Right ventricle myocardium superior (tissue), 1 donor: ENCODE data around the gene SPECC1L. TPM values are rescaled to one million over a fixed set of nuclear protein-coding genes. Genes with fewer than 3 reads are reported as not detected.
"Not testable (repeated sequence)": the region's sequence is repeated elsewhere in the genome, so short reads cannot be mapped to it uniquely, and the experiment has no call there.

ENCODE experiments used
- ATAC-seq: fragments of 200-7000 bp; cut with Tn5 transposase; one replicate; pipeline ENCODE4 v1.9.1; 2020; ENCODE audit warnings: mild to moderate bottlenecking; ENCODE audit not compliant: poor library complexity
- DNase-seq: peaks from one replicate; pipeline ENCODE4 v3.0.0-alpha.2; 2020
- intact Hi-C: fragments of 100-400 bp; cut with DNase I; formaldehyde crosslinking; loops from one replicate; pipeline ENCODE4 v1.11.2; 2022
- total RNA-seq: library from RNA; stranded (reverse); fragmentation: NEBNext Ultra II Directional; extraction: Animal tissue kit (Norgen Biotek cat#: 25700); gene quantifications from one replicate; pipeline ENCODE4 v1.2.1, GENCODE V29; 2021
- donor health status: DM: no; HTN: yes; CAD: no; lungs with severe emphysema.

Gene SPECC1L
- total RNA-seq, 1 donor from 2014 or later = 41.1 TPM

DNA sequence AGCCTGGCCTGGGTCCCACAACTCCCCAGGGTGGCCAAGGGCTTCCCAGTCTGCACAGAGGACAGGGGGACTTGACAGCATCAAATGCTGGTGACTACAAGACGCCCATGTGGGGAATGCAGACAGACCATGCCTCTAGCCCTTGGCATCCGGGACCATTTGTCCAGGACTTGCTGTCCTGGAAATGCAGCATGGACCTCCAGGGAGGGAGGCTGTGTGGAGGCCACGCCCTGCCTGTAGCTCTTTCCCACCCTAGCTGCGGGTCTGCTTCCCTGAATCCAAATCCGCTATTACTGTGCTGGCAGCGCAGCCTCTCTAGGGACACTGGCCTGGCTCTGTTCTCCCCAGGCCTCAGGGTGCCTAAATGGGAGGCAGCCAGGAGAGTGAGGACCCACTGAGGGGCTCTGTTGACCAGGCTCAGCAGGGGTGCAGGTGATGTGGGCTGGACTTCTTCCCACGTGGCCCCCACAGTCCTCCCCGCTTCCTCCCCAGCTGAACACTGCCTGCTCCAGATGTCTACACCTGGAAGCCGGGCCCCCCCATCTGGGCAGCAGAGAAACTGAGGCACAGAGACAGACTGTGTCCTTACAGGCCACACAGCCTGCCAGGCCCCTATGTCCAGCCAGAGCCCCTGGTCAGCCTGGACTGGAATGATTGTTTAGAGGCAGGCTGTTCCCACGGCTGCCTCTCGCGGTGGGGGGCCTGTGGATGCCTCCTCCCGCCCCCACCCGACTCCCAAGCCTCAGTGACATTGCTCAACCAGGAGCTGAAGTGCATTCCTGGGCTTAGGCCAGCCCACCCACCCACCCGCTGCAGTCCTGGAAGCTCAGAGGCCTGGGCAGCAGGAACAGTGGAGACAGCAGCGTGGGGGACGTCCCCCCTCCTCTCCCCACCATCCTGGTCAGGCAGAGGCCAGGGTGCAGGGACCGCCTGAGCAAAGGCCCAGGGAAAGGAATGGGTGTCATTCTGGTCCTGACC, 24.8 kb upstream of the SPECC1L start:
- DNase-seq (peak; percentile 92), ATAC-seq (peak; percentile 83)
- intact Hi-C loops = loop anchor here (2.0 kb wide), 1 partner anchor 47 kb away; no protein-coding TSS in a partner anchor

DNA sequence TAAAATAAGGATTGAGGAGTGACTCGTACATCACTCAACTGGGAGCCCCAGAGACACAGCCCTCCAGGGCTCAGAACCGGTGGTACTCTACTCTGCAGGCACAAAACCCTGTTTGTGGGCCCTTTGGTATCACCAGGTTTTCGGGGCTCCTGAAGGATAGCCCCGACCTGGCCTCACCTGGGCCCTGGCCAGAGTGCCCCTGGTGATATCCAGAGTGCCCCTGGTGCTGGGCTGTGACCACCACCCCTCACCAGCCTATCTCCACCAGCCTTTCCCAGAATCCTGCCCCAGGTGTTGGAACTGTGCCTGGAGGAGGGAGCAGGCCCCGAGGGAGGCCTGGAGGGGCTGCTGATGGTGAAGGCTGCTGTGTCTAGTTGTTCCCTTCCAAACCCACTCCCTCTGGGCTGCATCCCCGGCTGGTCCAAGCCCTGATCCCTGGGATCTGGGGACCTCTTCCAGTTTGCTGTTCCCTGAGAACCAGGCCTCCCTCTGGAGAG, 23.6 kb upstream of the SPECC1L start:
- DNase-seq (no peak), ATAC-seq (peak; percentile 7)
- intact Hi-C loops = loop anchor here (2.0 kb wide), 1 partner anchor 48 kb away; no protein-coding TSS in a partner anchor

DNA sequence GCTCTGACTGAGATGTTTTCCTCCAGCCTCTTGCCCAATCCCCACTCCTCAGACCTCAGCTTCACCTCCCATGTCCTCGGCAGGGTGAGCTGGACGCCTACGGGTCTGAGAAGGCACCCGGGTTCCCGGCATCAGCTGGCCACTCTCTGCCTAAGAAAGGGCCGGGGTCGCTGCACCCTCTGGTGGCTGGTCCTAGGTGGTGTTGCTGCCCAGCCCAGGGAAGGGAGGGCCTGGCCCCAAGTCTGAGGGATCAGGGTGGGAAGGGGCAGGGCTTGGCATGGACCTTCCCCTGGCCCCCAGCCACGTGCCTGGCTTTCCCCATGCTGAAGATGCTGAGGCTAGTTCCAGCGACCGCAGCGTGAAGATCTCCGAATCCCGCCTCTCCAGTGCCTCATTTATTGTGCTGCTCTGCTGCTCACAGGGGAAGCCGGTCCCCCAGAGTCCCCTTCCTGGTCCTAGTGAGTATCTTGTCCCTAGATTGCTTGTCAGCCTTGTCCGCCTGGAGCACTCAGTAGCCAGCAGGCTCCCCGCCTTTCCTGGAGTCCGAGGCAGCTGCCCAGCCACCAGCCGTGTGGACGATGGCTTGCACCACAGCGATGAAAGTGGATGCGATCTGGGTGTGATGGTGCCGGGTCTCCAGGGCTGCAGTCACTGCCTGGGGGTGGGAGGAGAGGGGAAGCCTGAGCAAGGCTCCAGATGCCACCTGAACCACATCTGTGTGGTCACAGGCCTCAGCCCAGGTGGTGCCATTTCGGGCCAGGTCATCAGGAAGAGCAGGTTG, 22.9 kb upstream of the SPECC1L start:
- DNase-seq = peak; percentile 94
- intact Hi-C loops = loop anchor here (2.0 kb wide), 1 partner anchor 49 kb away; no protein-coding TSS in a partner anchor
- peak; percentile 93 for ATAC-seq

- ATAC-seq = not testable (repeated sequence)
Observed at GRCh38 chr22:24248611-24249010, 22.0 kb upstream of the SPECC1L start.

DNA sequence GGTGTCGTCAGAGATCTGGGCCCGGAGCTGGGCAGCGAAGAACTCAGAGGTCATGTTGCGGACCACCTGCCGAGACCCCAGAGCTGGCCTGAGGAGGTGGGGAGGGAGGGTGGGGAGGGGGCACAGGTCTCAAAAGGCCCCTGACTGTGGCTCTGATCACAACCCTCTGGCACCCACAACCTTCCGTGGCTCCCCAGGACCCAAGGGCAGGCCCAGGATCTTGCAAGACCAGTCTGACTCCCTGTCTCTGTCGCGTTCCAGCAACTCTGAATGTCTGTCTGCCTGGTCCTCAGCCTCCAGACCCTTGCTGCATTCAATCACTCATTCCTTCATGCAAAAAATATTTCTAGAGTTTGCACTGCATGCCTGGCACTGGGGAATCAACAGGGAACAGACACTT, 21.2 kb upstream of the SPECC1L start:
- intact Hi-C loops, ATAC-seq, DNase-seq: not testable (repeated sequence)

More at GRCh38 chr22:24248611-24249010, 22.0 kb upstream of the SPECC1L start:
- intact Hi-C loops, DNase-seq: not testable (repeated sequence)

GRCh38 chr22:24251286-24251685, 19.3 kb upstream of the SPECC1L start:
- ATAC-seq, intact Hi-C loops, DNase-seq: not testable (repeated sequence)

GRCh38 chr22:24253126-24253525, 17.5 kb upstream of the SPECC1L start:
- ATAC-seq, intact Hi-C loops, DNase-seq: not testable (repeated sequence)

DNA sequence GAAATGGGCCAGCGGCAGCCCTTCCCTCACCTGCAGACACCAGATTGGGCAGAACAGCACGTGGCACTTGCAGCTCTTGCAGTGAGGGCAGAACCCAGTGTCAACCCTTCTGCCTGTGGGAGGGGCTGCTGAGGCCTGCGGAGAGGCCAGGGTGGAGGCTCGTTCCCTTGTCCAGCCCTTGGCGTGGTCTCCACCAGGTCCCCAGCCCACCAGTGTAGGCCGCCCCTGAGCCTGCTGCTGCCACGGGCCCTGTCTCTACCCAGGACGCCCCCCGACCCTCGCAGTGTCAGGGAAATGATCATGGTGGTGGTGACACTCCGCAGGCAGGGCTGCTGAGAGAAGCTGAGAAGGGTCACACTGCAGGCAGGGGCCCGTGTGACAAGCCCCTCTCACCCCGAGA, 14.5 kb upstream of the SPECC1L start:
- intact Hi-C loops, ATAC-seq, DNase-seq: not testable (repeated sequence)

DNA sequence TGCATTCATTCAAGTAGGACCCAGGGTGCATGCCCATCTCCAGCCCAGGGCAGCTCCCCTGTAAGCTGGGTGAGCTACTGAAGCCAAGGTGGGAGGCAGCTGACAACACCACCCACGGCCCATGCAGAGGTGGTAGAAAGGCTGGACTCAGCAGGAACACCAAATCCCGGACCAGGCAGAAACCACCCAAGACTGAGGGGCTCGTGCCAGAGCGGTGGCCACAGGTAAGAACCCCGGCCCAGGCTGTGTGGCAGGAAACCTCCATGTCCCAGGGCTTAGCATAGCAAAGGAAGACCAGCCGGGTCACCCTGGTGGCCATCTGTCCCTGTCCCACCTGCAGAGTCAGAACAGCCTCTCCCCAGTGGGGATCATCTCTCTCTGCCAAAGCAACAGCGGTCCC, 13.9 kb upstream of the SPECC1L start:
- intact Hi-C loops, ATAC-seq, DNase-seq: not testable (repeated sequence)

DNA sequence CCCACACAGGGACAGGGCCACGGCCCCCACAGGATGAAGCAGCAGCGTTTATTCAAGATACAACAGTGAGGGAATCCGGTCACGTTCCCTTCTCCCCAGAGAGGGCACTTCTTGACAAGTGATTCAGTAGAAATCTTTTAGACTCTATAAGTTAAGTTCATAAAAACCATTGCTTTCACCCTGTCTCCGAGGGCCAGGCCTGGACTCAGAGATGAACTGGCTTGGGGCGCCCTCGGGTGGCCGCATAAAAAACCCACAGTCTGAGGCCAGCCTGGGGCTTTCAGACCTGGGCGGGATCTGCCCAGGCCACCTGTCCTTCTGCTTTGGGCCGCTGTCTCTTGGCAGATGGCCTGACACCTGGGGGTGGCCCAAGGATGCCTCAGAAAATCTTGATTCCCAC, 11.2 kb upstream of the SPECC1L start:
- intact Hi-C loops, ATAC-seq: not testable (repeated sequence)
- DNase-seq = peak; percentile 81

DNA sequence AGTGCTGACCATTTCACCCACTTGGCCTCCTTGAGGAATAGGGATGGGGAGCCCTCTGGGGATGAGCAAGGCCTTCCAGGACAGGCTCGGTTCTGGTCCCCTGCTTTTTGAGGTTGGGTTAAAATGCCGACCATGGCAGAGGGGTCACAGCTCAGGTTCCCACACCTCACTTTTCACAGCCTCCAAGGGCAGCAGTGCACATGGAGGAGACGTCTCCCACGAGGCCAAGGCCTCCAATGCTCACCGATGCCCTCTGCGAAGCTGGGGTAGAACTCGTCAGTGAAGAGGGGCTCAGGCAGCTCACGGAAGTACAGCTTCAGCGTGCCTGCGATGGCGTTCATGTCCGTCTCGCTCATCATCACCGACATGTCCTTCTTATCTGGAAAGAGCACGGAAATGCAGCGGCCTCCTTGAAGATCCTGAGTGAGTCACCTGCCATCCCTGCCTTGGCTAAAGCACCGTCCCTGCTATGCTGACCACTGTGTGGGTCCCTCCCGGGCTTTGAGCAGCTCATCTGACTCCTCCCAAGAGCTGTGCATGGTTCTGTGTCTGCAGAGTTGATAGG, 8.4 kb upstream of the SPECC1L start:
- intact Hi-C loops, DNase-seq, ATAC-seq: not testable (repeated sequence)

GRCh38 chr22:24263479-24263878, 7.2 kb upstream of the SPECC1L start:
- DNase-seq, ATAC-seq, intact Hi-C loops: not testable (repeated sequence)

GRCh38 chr22:24264329-24264896, 6.2 kb upstream of the SPECC1L start:
- DNase-seq, intact Hi-C loops, ATAC-seq: not testable (repeated sequence)

- no peak for DNase-seq
- ATAC-seq = no peak
- intact Hi-C loops = no loop called here
Observed at GRCh38 chr22:24265734-24266133, 4.9 kb upstream of the SPECC1L start.

- intact Hi-C loops, ATAC-seq, DNase-seq: not testable (repeated sequence)
Observed at GRCh38 chr22:24266495-24266894, 4.1 kb upstream of the SPECC1L start.

DNA sequence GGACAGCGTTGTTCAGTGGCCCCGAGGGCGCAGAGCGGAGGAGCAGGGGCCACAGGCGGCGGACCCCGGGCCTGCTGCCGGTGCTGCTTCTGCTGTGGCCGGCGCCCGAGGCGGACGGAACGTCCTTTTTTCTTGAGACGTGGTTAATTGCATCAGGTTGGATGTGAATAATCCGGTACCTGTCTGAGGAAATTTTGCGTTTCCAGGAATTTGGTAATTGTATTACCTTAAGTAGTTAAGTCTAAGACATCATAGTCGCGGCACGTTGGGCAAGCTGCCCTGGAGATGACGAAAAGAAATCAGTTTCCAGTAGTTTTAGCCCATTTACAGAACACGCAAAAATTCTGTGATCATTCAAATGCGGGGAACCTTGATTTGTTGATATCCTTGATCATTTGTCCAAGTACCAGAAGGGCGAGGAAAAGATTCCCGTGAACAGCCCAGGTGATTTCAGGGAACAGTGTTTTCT, 789 bp downstream of the SPECC1L start:
- peak; percentile 50 for DNase-seq
- ATAC-seq = peak; percentile 39
- intact Hi-C loops = no loop called here

DNA sequence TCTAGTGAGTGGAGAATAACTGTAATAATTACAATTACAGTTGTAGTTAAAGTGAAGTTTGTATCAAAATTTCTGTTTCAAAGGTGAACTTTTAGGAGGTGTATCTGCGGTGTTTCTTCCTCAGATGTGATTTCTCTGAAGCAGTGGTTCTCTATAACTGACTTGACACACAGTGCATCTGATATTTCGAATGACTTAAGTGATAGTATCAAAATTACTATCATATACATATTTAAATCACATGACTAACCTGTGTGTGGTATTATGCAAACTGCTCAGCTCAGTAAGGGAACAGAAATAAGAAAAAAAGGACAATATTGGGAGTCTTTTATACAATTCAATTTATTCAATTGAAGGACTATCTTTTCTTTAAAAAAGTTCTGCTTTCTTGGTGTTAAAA, 2.4 kb downstream of the SPECC1L start:
- DNase-seq, intact Hi-C loops, ATAC-seq: not testable (repeated sequence)

DNA sequence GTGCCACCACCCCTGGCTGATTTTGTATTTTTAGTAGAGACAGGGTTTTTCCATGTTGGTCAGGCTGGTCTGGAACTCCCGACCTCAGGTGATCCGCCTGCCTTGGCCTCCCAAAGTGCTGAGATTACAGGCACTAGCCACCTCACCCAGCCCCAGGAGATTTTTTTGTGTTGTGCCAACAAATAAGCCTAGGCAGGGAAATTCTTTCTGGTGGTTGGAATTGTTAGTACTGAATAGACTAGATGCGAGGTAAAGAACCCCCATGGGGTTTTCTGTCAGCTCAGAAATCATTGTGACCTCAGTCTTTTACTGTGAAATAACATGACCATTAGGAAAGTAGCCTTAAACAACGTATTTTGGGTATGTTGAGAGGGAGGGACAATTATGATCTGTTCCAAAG, 3.3 kb downstream of the SPECC1L start:
- ATAC-seq, intact Hi-C loops, DNase-seq: not testable (repeated sequence)
